Measurements from ENCODE around the gene PAX8.
"Not testable (repeated sequence)": the region's sequence is repeated elsewhere in the genome, so short reads cannot be mapped to it uniquely, and the experiment has no call there.

PAX8 gene

DNA sequence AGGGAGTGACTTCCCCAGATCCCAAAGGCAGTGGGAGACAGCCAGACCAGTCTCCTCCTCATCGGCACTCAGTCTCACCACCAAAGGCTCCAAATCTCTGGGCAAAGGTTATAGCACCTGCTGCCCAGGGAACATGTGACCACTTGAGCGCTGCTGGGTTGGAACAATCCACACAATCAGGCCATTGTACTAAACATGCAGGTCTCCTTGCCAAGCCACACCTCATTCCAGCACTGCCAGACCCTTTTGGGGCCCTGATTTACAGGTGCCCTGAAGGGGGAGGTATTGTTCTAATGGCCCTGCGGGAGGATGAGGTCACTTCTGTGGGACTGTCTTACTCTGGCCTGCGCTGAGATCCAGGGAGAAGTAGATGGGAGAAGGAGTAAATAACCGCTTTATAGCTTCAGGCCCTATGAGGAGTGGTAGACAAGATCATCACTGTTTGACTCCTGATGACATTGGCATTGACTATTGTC, 10.0 kb upstream of the PAX8 start:
- peak; percentile 41 for DNase-seq (ENCODE audit: low spot score)

DNA sequence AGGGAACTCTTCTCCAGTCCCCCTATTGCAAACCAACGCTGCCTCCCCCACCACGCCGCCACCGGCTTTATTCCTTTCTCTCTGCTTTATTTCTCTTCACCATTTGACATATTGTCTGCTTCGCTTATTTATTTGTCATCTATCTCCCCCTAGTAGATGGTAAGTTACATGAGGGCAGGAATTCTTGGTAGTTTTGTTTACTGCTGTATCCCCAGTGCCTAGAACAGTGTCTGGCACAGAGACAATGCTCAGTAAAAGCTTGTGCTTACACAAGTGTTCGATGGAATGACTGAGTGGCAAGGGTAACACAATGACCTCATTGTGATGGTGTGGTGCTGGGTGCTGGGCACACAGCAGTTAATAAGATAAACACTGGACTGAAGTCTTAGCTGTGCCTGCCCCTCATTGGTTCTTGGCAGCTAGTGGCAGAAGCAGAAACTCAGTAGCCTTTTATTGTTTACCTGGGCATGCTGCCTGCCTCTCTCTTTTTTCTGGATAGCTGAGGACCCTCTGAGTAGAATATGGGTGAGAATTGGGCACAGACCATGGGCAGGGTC, 9.5 kb upstream of the PAX8 start:
- DNase-seq (ENCODE audit: low spot score), result not testable (repeated sequence)

DNA sequence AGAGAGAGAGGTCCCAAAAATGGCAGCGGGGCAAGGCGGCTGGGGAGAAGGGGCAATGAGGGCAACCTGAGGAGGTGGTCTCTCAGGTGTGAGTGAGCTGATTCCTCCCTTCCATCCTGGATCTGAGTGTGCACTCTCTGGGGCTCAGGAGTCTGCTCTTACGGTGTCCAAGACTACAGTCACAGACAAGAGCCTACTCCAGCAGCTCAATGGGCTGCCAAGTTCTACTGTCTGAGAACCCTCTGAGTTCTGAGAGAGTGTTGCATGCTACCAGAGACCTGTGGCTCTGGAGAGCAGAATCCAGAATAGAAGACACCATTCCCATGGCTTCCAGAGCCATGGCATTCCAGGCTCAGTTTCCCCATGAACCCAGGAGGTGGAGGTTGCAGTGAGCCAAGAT, 7.1 kb upstream of the PAX8 start:
- DNase-seq (ENCODE audit: low spot score), result no peak

DNA sequence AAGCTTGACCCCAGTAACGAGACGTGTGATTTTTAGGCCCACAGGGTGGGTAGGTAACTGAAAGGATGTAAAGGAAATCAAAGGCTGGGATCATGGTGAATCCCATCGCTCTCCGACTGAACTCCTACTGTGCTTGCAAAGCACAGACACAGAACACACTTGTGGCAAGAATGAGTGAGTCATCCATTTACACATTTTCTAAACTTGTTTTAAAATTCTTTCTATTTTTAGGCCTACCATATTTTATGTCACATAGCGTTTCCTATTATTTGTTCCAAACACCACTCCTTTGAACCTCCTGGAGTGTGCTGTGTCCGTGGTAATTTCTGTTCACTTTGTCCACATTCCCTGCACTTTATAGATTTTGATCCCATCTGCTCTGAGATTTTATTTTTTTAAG, 6.3 kb upstream of the PAX8 start:
- DNase-seq (ENCODE audit: low spot score), result not testable (repeated sequence)

DNA sequence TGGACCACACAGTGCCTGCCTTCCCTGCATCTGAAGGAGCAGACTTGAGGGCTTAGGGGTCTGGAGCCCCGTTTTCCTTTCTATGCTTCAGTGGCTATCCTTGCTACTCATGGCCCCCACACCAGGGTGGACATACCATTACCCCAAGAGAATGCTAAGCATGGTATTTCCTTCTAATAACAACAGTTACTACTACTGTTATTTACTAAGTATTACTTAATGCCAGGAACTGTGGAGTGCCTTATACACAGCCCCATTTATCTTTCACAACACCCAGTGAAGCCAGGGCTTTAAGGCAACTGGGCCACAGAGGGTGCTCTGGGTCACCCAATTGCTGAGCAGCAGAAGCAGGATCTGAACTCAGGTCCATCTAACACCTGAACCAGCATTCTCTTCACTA, 5.8 kb upstream of the PAX8 start:
- no peak for DNase-seq (ENCODE audit: low spot score)

DNA sequence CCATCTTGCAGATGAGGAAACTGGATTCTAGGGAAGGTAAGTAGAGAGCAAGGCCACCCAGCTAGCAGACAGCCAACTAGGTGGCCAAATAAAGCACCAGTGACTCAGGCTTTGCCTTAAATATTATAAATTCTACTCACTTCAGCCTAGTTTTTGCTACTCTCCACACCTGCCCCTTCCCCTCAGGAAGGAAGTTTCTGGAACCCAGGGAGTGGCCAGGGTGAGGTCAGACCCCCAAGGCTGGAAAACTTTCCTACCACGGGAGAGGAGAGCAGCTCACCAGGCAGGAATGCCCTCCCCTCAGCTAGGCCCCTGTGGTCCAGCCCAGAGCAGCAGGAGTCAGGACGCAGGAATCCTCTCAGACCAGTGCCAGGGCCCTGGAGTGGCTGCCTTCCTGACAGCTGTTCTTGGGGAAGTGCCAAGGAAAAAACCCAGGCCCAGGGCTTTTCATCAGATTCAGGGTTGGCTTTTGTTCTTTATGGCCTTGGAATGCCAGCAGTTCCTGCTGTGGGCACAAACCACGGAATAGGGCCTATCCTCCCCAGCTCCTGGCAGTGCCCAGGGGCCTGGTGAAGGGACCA, 5.1 kb upstream of the PAX8 start:
- DNase-seq (ENCODE audit: low spot score), result no peak

DNA sequence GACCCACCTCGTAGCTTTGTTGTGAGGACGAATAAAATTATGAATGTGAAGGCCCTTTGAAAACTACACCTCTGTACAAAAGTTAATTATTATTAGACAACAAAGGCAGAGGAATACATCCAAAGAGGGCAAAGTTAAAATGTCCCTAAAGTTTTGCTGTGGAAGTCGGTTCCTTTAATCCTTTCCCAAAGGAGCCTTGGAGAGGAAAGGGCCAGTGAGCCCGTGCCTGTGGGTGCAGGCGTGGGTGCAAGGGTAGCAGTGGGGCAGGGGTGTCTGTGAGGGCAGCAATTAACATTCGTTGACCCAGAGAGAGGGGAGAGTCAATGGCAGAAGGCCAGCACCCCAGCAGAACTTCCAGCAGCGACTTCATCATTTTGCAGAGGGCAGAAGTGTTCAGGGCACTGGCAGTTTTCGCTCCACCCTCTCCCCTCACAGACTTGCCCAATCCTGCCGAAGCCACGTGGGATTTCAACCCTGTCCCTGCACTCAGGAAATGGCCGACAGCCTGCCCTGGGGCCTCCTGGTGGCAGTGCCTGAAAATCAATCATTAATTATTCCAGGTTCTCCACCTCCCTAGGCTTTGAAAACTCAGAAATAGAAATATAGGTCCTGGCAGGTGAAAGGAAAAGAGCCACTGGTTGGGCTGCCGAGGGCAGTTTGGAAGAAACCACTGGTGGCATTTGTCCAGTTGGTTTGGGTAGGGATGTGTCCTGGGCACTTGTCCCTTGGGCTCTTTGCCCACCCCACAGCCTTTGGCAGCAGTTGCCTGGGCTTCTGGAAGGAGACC, 4.2 kb upstream of the PAX8 start:
- peak; percentile 84 for DNase-seq (ENCODE audit: low spot score)

DNA sequence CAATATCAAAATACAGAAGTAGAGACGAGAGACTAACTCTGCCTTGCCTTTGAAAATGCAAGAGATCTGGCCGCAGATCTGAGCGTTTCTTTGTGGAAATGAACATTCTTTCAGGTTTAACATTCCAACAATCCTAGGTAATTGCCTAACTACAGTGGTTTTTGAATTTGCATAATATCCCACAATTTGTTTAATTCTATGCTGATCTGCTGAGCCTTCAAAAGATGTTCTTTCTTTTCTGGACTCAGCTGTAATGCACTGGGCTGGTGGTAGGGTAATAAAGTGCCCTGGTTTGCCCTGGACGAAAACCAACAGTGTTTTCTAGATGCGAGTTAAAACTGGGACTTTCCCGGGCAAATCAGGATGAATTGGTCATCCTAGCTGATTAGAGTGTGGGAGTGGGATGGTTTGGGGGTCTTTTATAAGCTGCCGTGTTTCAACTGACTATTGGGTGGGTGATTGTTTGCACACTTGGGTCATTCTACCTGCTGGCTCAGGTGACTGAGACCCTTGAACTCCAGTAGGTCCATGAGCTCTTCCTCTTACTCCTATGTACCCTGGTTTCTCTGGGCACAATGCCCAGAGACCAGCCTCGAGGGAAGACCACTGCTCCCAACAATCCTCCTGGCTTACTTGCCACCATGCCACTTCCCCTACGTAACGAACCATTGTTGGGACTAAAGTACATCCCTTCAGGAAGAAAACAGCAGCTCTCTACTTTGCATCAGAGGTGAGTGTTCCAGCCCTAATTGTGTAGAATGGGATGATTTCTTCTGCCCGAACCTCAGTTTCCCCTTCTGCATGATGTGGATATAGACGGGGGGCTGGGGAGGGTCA, 3.4 kb upstream of the PAX8 start:
- DNase-seq (ENCODE audit: low spot score), result no peak

DNA sequence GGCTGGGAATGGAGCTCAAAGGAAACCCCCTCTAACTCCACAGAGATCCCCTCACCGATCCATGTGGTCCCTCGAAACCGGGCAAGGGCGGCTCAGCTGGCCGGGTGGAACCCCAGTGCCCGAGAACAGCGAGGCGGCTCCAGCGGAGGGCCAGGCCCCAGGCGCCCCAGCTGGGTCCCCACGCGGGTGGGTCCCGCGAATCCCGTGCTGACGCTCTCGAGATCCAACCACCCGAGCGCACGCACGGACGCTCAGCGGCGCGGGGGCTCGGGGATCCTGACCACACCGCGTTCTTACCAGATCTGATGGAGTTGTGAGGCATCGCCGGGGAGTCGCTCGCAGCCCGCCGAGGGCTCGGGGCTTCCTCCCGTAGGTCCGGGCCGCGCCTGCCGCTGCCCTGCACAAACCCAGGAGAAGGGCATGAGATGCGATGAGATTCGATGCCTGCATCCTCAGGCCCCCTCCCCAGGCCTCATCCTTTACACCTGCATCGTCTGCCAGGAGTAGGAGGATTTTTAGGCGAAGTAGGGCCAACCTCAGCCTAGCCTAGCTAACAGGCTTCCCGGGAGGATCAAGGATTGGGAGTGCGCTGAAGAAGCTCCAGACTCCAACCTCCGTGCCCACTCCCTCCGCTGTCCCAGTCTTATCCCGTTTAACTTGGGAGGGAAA, 514 bp downstream of the PAX8 start:
- DNase-seq (ENCODE audit: low spot score), result no peak

DNA sequence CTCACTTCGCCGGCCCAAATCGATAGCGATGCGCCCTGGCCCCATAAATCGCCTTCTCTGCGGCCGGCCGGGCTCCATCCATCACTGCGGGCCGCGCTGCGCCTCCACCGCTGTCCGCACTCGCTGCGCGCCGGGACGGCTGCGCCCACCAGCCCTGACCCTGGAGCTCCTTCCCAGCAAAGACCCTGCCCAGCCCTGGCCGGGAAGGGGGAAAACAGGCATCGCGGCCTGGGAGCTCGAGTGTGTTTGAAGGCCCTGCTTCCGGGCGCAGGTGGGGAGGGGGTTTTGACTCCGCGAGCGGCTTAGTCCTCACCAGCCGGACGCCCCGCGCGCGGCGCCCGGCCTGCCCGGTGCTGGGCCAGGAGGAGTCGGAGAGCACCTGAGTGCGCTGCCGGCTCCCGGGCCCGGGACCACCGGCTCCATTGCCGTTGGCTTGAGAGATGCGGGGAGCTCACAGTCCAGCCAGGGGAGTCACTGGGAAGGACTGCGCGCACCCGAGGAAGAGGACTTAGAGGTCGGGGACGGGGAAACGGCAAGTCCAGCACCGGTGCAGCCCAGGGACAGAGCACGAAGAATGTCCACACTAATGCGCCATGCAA, 1.1 kb downstream of the PAX8 start:
- no peak for DNase-seq (ENCODE audit: low spot score)

DNA sequence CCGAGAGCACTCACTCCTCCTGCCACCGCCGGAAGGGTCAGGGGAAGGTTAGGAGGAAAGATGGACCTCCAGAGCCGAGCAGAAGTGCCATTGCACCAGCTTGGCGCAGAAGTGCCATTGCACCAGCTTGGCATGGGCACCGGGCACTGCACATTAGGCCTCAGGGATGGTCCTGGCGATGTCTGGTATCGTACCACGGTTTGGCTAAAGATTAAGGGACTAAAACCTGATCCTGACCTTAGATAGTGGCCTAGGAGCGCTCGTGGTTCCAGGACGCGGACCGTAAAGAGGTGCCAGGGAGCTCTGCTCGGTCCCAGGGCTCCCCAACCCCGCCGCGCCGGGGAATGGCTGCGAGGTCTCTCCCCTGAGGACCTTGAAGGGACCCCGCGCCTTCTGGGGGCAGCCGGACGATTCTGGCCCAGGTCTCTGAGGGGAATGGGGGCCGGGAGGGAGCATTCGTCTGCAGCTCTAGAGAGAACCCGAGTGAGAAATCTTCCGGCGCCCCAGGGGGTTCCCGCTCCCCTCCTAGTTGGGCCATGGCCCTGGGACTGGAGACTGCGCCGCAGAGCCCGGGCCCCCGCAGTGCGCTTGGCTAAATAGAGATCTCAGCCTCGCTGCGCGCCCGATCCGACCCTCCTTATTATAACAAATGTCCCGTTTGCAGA, 1.8 kb downstream of the PAX8 start:
- no peak for DNase-seq (ENCODE audit: low spot score)

DNA sequence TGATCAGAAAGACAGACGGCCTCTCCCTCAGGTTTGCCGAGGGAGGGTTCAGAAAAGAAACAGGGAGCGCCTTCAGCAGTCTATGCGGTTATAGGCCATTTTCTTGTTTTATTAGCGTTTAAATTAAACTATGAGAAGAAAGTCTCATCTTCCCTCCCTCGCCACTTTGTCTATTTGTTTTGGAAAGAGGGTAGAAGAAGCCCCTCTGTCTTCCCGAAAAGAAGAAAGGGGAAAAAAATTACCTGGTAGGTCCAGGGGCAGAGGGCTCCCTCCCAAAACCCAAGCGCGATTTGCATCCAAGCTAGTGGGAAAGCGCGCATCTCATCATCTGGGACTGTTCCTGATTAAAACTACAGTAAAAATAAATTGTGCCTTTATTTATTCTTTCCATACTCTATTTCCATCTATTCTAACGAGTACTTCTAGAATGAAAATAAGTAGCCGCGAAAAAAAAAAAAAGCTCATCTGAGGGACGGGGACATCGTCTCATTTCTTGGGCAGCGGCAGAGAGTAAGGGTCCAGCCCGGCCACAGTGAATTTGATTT, 2.4 kb downstream of the PAX8 start:
- DNase-seq (ENCODE audit: low spot score), result no peak

DNA sequence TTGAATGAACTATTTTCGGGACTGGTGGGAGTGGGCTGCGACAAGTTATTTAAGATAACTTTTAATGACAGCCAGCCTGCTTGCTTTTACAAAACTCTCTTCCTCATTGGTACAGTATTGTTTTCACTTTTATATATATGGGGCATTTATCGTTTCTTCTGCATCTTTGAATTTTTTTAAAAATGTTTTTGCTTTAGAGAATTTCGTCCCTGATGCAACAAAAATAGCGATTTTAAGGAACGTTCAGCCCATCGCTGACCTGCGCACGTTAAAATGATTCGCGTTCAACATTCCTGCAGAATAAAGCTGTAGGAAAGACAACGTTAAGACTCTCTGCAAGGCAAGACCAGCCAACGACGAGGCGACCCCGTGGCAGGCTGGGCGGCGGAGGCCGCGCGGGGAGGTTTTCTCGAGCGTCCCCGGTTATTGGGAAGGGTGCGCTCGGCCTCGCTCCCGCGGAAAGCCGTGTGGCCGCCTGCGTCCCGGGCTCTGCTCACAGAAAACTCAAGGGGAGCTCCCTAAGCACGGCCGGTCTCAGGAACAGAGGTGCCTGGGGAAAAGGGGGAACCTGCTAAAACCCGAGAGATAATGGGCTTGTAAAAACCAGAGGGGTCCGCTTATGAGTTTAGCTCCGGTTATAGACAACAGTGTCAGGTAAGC, 3.0 kb downstream of the PAX8 start:
- DNase-seq (ENCODE audit: low spot score), result no peak

DNA sequence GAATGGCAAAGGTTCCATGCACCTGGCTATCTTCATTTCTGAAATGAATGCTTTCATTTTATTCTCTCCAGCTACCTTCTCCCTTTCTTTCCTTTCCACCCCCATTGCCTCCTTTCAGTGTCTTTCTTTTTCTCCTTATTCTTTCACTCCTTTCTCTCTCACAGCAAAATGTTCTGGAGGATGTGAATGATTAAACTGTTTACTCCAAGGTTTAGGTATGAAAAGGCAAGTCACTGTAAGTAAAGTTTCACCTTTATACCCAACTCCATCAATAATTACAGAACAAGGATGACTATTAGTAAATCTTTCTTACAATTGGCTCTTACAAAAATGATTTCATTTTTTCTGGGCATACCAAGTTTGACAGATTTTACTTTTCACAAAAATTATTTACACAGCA, 4.3 kb downstream of the PAX8 start:
- no peak for DNase-seq (ENCODE audit: low spot score)

DNA sequence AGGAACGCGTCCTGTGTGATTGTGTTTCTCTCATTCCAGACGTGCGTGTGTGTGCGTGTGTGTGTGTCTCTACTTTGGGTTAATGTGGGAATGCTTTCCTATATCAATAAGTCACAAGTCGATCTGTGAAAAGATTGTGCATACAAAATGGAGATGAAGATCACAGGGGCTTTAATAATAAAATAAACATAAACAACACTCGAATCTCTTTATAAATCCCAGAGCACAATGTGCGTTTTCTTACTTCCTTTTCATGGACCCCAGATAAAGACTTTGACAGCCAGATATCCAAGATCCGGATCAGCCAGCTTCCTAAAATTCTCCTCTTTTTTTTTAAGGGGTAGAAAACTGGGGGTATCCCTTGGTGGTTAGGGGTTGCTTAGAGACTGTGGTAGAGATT, 4.7 kb downstream of the PAX8 start:
- DNase-seq (ENCODE audit: low spot score), result no peak

DNA sequence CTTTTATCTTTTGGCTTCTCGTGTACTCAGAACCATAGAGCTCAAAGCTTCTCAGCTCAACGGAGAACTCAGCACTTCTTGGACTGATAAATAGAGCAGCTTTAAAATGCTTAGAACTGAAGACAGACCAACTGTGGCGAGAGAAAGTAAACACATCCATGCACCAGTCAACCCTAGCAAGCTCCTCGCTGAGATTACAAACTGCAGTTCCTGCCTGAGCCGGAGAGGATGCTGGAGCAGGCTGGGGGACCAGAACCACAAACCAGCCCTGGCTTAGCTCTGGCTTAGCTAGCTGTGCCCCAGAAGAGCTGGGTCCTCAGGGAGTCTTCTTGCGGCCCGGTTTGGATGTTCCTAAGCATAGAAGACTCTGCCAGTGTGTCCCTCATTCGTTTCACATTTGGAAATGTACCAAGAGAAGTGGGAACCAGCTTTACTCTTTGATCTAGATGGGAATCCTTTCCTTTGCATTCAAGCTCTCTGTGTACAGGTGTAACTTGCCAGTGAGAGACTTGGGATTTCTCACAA, 5.6 kb downstream of the PAX8 start:
- peak; percentile 54 for DNase-seq (ENCODE audit: low spot score)

DNA sequence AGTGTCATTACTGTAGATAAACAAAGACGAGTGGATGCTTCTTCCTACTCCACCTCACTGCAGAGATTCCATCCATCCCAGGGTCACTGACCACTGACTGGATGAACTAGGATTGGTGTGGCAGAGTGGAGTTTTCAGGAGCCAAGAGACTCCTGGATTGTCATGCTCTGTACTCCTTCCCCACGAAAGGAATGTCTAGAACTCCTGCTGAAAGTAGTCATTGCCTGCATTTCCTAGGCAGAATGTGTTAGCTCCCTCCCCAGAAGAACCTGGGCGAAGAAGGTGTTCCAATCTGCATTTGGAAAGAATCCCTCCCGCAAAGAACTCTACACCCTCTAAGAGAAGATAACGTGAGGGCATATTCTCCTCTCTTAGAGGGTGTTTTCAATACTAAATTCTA, 6.2 kb downstream of the PAX8 start:
- DNase-seq (ENCODE audit: low spot score), result no peak

DNA sequence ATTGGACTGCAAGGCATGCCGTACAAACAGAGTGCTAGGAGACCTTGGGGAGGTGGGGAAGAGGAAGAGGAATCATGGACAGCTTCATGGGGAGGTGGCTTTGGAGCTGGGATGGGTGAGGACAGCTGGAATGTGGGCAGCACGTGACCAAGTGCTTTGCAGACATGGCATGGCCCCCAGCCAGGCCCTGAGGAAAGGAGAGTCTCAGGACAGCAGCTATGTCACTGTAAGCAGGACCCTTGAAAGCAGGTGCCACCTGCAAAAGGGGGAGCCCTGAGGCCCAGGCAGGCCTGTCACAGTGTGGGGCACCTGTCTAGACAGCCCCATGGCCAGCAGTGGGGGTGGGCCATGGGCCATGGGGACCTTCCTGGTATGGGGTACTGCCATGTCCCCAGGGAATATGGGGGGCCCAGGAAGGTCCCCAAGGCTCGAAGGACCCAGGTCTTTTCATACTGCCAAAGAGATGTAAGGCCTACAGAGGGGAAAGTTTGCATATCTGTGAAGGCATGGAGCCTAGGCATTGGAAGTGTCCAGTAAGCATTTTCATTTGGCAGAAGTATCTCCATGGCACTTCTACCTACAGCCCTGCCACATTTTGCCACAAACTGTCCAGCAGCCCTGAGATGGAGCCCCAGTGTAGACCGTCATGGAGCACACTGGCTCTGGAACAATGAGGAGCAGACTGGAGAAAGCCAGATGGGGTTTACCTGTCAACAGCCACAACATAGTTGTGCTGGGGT, 9.9 kb downstream of the PAX8 start:
- no peak for DNase-seq (ENCODE audit: low spot score)

DNA sequence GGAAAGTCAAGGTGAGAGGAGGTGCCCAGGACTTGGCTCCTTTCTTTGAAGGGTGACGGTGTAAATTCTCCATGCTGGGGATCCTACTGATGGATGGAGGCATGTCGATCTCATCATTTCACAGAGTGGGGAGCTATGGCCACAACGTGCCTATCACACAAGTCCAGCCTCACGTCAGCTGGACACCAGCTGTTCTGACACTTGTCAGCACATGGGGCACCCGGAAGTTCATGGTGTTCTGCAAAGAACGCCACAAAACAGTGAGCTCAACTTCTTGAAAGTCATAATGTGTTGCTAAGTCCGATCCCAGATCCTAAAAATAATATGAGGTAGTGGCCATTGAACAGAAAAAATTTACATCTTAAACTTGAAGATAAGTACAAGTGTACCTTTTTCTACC, 12.3 kb downstream of the PAX8 start:
- DNase-seq (ENCODE audit: low spot score), result no peak

All from HuH-7 (cell line).